ENCODE measurements around the gene SH2D3C. TPM values are rescaled to one million over a fixed set of nuclear protein-coding genes. Genes with fewer than 3 reads are reported as not detected.

Gene SH2D3C
- total RNA-seq, 1 experiment from 2014 or later: not detected

DNA sequence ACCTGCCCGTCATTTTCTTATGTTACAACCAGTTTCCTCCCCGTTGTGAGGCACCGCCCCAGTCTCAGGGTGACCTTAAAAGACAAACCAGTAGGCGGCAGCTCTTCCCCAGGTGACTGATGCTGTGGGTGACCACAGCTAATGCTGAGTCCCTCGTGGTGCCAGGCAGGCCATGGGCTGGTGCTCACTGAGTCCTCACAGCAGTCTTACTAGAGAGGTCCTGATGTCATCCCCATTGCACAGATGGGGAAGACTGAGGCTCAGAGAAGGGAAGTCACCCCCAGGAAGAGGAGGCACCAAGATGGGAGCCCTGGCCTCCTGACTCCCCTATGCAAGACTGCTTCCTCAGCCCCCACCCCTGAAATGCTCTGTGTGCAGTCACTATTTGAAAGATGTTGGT is 70.7 kb downstream of the SH2D3C start:
- Mint-ChIP-seq H3K36me3 (ENCODE audit: insufficient read depth, unreplicated experiment) (no peaks in the 10 kb centered on the region), H3K27me3 (ENCODE audit: insufficient read depth, unreplicated experiment) (no peaks in the 10 kb centered on the region), H3K27ac (ENCODE audit: low read depth, unreplicated experiment) (no peak overlapping the region), H3K4me1 (ENCODE audit: insufficient read depth, unreplicated experiment) (no peaks in the 10 kb centered on the region), H3K9me3 (ENCODE audit: unreplicated experiment) (no peaks in the 10 kb centered on the region), H3K4me3 (ENCODE audit: unreplicated experiment) (no peak overlapping the region)
- CTCF ChIA-PET: no interaction called here
- DNase-seq (ENCODE audit: unreplicated experiment): peak; percentile 38
- POLR2A ChIA-PET: interaction anchor here (0.7 kb wide), 1 partner anchor 251 kb away, joined by 3 read pairs; no protein-coding TSS in a partner anchor
- intact Hi-C loops (cut with micrococcal nuclease): loop anchor here (1.0 kb wide), 1 partner anchor 27 kb away; no protein-coding TSS in a partner anchor
- BruUV-seq (replicated peaks): no TSS peak
- TF ChIP-seq, protein P1, sequence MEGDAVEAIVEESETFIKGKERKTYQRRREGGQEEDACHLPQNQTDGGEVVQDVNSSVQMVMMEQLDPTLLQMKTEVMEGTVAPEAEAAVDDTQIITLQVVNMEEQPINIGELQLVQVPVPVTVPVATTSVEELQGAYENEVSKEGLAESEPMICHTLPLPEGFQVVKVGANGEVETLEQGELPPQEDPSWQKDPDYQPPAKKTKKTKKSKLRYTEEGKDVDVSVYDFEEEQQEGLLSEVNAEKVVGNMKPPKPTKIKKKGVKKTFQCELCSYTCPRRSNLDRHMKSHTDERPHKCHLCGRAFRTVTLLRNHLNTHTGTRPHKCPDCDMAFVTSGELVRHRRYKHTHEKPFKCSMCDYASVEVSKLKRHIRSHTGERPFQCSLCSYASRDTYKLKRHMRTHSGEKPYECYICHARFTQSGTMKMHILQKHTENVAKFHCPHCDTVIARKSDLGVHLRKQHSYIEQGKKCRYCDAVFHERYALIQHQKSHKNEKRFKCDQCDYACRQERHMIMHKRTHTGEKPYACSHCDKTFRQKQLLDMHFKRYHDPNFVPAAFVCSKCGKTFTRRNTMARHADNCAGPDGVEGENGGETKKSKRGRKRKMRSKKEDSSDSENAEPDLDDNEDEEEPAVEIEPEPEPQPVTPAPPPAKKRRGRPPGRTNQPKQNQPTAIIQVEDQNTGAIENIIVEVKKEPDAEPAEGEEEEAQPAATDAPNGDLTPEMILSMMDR (IDR thresholded peaks at IDR 0.05; ENCODE audit: unreplicated experiment): no peak

DNA sequence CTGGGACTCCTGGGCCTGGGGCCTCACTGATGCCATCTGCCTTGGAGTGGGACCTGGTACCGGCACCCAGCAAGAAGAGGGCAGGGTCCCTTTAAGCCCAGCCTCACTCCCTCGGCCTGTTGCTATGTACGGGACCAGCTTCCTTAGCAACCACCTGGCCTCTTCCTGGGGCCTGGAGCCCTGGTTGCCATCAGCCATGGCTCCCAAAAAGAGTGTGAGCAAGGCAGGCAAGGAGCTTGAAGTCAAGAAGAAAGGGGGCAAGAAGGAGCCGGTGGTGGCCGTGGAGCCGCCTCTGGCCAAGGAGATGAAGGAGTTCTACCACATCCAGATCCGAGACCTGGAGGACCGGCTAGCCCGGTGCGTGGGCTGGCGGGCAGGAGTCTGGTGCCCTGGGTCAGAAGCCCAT is 71.6 kb downstream of the SH2D3C start, which contains the start of gene CFAP157:
TSS of gene CFAP157 (plus strand) at position 153 of the 406 bp plus-strand sequence. CDS start at position 197, 44 bp downstream.
- H3K9me3 Mint-ChIP-seq (ENCODE audit: unreplicated experiment): no peaks in the 10 kb centered on the region
- DNase-seq (ENCODE audit: unreplicated experiment): peak; percentile 4
- H3K36me3 Mint-ChIP-seq (ENCODE audit: insufficient read depth, unreplicated experiment): no peaks in the 10 kb centered on the region
- no peaks in the 10 kb centered on the region for H3K4me1 Mint-ChIP-seq (ENCODE audit: insufficient read depth, unreplicated experiment)
- no TSS peak for BruUV-seq (replicated peaks)
- TF ChIP-seq, protein P1 (IDR thresholded peaks at IDR 0.05; ENCODE audit: unreplicated experiment): no peak
- intact Hi-C loops (cut with micrococcal nuclease): loop anchor here (1.0 kb wide), 1 partner anchor 27 kb away; no protein-coding TSS in a partner anchor
- H3K27me3 Mint-ChIP-seq (ENCODE audit: insufficient read depth, unreplicated experiment): no peaks in the 10 kb centered on the region
- no peak within 1 kb of the TSS for H3K4me3 Mint-ChIP-seq (ENCODE audit: unreplicated experiment)
- H3K27ac Mint-ChIP-seq (ENCODE audit: low read depth, unreplicated experiment): no peak within 1 kb of the TSS
- ChIA-PET POLR2A (interaction anchor here (0.6 to 1.0 kb wide), 2 partner anchors 9 to 94 kb away, joined by 3 to 4 read pairs; partner anchors contain the start of gene PTRH1), CTCF (no interaction called here)

DNA sequence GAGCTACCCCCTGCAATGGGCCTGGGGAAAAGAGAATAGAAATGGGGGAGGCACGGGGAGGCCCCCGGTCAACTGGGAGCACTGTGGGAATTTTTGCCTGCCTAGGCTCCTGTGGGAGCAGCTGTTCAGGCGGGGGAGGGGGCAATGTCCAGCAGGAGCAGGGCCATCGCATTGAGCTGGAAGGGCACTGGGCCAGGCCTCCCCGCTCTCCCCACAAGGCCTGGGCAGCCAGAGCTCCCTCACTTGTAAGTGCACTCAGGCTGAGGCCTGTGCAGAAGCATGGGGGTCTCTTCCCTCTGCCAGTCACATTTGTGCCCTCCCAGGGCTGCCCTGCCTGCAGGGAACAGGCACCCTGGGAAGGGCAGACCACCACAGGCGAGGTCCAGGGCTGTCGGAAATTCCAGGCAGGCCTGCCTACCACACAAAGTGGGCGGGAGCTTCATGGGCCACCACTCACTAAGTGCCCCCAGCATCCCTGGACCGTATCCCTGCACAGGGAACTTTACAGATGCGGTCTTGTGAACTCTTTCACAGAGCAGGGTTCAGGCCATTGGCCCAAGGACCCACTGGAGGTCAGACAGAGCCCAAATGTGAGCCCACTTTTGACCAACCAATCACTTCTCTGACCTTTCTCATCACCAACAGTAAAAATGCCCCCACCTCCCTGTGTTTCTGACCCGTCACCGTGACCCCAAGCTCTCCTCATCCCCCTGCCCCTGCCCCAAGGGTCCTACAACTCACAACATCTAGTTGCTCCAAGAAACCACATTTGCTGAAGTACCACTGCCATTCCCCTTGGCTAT is 72.7 kb downstream of the SH2D3C start:
- H3K9me3 Mint-ChIP-seq (ENCODE audit: unreplicated experiment): no peaks in the 10 kb centered on the region
- no peak overlapping the region for H3K4me3 Mint-ChIP-seq (ENCODE audit: unreplicated experiment)

More for the DNA sequence above, 72.7 kb downstream of the SH2D3C start:
- BruUV-seq (replicated peaks): no TSS peak
- Mint-ChIP-seq H3K27ac (ENCODE audit: low read depth, unreplicated experiment) (no peak overlapping the region), H3K4me1 (ENCODE audit: insufficient read depth, unreplicated experiment) (no peaks in the 10 kb centered on the region), H3K27me3 (ENCODE audit: insufficient read depth, unreplicated experiment) (no peaks in the 10 kb centered on the region), H3K36me3 (ENCODE audit: insufficient read depth, unreplicated experiment) (peaks cover 4% of the 10 kb centered on the region)
- no peak for DNase-seq (ENCODE audit: unreplicated experiment)
- ChIA-PET CTCF (interaction anchor here (0.5 kb wide), 1 partner anchor 638 kb away, joined by 3 read pairs; no protein-coding TSS in a partner anchor), POLR2A (interaction anchor here (0.9 to 1.0 kb wide), 2 partner anchors 12 to 93 kb away, joined by 4 read pairs; no protein-coding TSS in a partner anchor)
- intact Hi-C loops (cut with micrococcal nuclease): no loop called here
- TF ChIP-seq, protein P1 (IDR thresholded peaks at IDR 0.05; ENCODE audit: unreplicated experiment): no peak
